HL-60 (cell line): ENCODE measurements around the gene MLXIP.
"Not testable (repeated sequence)": the region's sequence is repeated elsewhere in the genome, so short reads cannot be mapped to it uniquely, and the experiment has no call there.

Experiments
- DNase-seq, 2 experiments: peaks; one replicate each; pipeline ENCODE4 v3.0.0-alpha.2; 2010 to 2020; ENCODE audit warnings: low read depth in 1 of 2, low spot score in 1 of 2
- H3K27ac ChIP-seq: fragments of 250-450 bp; sonication (Bioruptor Pico); replicated peaks from 2 replicates; pipeline ENCODE4 v1.5.1; 2020; ENCODE audit warnings: mild to moderate bottlenecking, moderate library complexity
- H3K27me3 ChIP-seq: fragments of 250-450 bp; sonication (Bioruptor Pico); 2 replicates; pipeline ENCODE4 v1.5.1; 2021; ENCODE audit warnings: mild to moderate bottlenecking, moderate library complexity; ENCODE audit not compliant: insufficient read depth, poor library complexity, severe bottlenecking
- H3K4me3 ChIP-seq: replicated peaks from 2 replicates; pipeline ENCODE4 v1.5.1; 2011; ENCODE audit warnings: mild to moderate bottlenecking, control low read depth, low read length; ENCODE audit not compliant: insufficient read depth
- CTCF ChIP-seq: IDR thresholded peaks from one replicate; pipeline ENCODE4 v1.5.1; 2011; ENCODE audit warnings: low read length, control low read depth, inconsistent platforms; ENCODE audit not compliant: insufficient read depth
- GABPA ChIP-seq: IDR thresholded peaks from 2 replicates; pipeline ENCODE4 v1.6.1; 2012; ENCODE audit warnings: low read depth
- POLR2AphosphoS5 ChIP-seq: IDR thresholded peaks from 2 replicates; pipeline ENCODE4 v1.6.1; 2012; ENCODE audit warnings: low read depth
- SPI1 ChIP-seq: IDR thresholded peaks from 2 replicates; pipeline ENCODE4 v1.6.1; 2012; ENCODE audit warnings: low read depth, mild to moderate bottlenecking, borderline replicate concordance
- TF ChIP-seq, protein P1 (sequence below): IDR thresholded peaks from 2 replicates; pipeline ENCODE4 v1.6.1; 2012; ENCODE audit warnings: low read depth; ENCODE audit not compliant: insufficient replicate concordance

Gene MLXIP

GRCh38 chr12:122104844-122105243 lies 26.3 kb downstream of the MLXIP start:
- TF ChIP-seq, protein P1, sequence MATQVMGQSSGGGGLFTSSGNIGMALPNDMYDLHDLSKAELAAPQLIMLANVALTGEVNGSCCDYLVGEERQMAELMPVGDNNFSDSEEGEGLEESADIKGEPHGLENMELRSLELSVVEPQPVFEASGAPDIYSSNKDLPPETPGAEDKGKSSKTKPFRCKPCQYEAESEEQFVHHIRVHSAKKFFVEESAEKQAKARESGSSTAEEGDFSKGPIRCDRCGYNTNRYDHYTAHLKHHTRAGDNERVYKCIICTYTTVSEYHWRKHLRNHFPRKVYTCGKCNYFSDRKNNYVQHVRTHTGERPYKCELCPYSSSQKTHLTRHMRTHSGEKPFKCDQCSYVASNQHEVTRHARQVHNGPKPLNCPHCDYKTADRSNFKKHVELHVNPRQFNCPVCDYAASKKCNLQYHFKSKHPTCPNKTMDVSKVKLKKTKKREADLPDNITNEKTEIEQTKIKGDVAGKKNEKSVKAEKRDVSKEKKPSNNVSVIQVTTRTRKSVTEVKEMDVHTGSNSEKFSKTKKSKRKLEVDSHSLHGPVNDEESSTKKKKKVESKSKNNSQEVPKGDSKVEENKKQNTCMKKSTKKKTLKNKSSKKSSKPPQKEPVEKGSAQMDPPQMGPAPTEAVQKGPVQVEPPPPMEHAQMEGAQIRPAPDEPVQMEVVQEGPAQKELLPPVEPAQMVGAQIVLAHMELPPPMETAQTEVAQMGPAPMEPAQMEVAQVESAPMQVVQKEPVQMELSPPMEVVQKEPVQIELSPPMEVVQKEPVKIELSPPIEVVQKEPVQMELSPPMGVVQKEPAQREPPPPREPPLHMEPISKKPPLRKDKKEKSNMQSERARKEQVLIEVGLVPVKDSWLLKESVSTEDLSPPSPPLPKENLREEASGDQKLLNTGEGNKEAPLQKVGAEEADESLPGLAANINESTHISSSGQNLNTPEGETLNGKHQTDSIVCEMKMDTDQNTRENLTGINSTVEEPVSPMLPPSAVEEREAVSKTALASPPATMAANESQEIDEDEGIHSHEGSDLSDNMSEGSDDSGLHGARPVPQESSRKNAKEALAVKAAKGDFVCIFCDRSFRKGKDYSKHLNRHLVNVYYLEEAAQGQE, result no peak
- no peak for TF ChIP-seq CTCF
- no peak for TF ChIP-seq SPI1
- TF ChIP-seq POLR2AphosphoS5, result no peak
- TF ChIP-seq GABPA, result no peak
- H3K27ac ChIP-seq, result no peak overlapping the region
- DNase-seq, result no peak
- no peak overlapping the region for H3K4me3 ChIP-seq
- no peaks in the 10 kb centered on the region for H3K27me3 ChIP-seq

- H3K27ac ChIP-seq, H3K4me3 ChIP-seq, H3K27me3 ChIP-seq: not testable (repeated sequence)
- peak in 1 of 2 experiments; percentile 75 for DNase-seq
These were observed 26.9 kb downstream of the MLXIP start for GRCh38 chr12:122105496-122105895.

GRCh38 chr12:122106843-122107242 lies 28.3 kb downstream of the MLXIP start:
- TF ChIP-seq CTCF (no peak), SPI1 (no peak), GABPA (no peak)
- TF ChIP-seq, protein P1, result no peak
- H3K27me3 ChIP-seq, result no peaks in the 10 kb centered on the region
- H3K27ac ChIP-seq, result no peak overlapping the region
- H3K4me3 ChIP-seq, result no peak overlapping the region
- DNase-seq, result no peak

GRCh38 chr12:122107261-122107660 lies 28.7 kb downstream of the MLXIP start:
- no peak overlapping the region for H3K4me3 ChIP-seq
- TF ChIP-seq CTCF, result no peak
- no peak for TF ChIP-seq POLR2AphosphoS5
- TF ChIP-seq GABPA, result no peak
- no peaks in the 10 kb centered on the region for H3K27me3 ChIP-seq
- H3K27ac ChIP-seq, result no peak overlapping the region
- no peak for DNase-seq
